Uterus (tissue), 2 donors: ENCODE data around the gene KLHDC2.

Experiments used
- CTCF ChIP-seq, 4 experiments: fragments of 200-600 bp in 2 of 4; fragments of 450-650 bp in 2 of 4; sonication (generic) in 2 of 4; IDR thresholded peaks; one replicate each; pipeline ENCODE4 v1.5.1; 2016 to 2019; ENCODE audit warnings: antibody characterized with exemption in 4 of 4, mild to moderate bottlenecking in 2 of 4, moderate library complexity in 1 of 4
- POLR2A ChIP-seq, 2 donors: fragments of 450-650 bp; IDR thresholded peaks; one replicate each; pipeline ENCODE4 v1.6.1; 2016; ENCODE audit warnings: antibody characterized with exemption in 2 of 2, mild to moderate bottlenecking in 1 of 2, moderate library complexity in 1 of 2

- TF ChIP-seq CTCF (IDR thresholded peaks at IDR 0.05) (no peak), POLR2A (IDR thresholded peaks at IDR 0.05) (no peak)
Observed at GRCh38 chr14:49783394-49784014, 15.6 kb downstream of the KLHDC2 start.
